Uterus (tissue), 4 donors: ENCODE measurements around the gene CSF3R. TPM values are rescaled to one million over a fixed set of nuclear protein-coding genes. Genes with fewer than 3 reads are reported as not detected.

Experiments
- DNase-seq, 2 donors: peaks; one replicate each; pipeline ENCODE4 v3.0.0-alpha.2; 2019 to 2020
- H3K27ac ChIP-seq, 2 donors: fragments of 200-600 bp; sonication (generic); 1 replicate in 1 of 2; 2 replicates in 1 of 2; pipeline ENCODE4 v1.5.1; 2016 to 2018
- H3K27me3 ChIP-seq, 2 donors: fragments of 200-600 bp; sonication (generic); one replicate each; pipeline ENCODE4 v1.5.1; 2018 to 2019; ENCODE audit warnings: control low read depth in 1 of 2
- H3K36me3 ChIP-seq, 2 donors: fragments of 200-600 bp; sonication (generic); one replicate each; pipeline ENCODE4 v1.5.1; 2019; ENCODE audit warnings: control low read depth in 1 of 2
- H3K4me1 ChIP-seq, 2 donors: fragments of 200-600 bp; sonication (generic); one replicate each; pipeline ENCODE4 v1.5.1; 2018 to 2019; ENCODE audit warnings: control low read depth in 1 of 2
- H3K4me3 ChIP-seq, 2 donors: fragments of 200-600 bp; sonication (generic); 1 replicate in 1 of 2; 2 replicates in 1 of 2; pipeline ENCODE4 v1.5.1; 2018 to 2019; ENCODE audit warnings: mild to moderate bottlenecking in 1 of 2
- H3K9me3 ChIP-seq, 2 donors: fragments of 200-600 bp; sonication (generic); one replicate each; pipeline ENCODE4 v1.5.1; 2019; ENCODE audit warnings: control low read depth in 1 of 2
- POLR2A ChIP-seq, 2 donors: fragments of 450-650 bp; IDR thresholded peaks; one replicate each; pipeline ENCODE4 v1.6.1; 2016; ENCODE audit warnings: antibody characterized with exemption in 2 of 2, mild to moderate bottlenecking in 1 of 2, moderate library complexity in 1 of 2
- intact Hi-C: fragments of 100-400 bp; cut with DNase I; formaldehyde crosslinking; loops from one replicate; pipeline ENCODE4 v1.15.1; 2023; ENCODE audit warnings: low total_unique reads
- total RNA-seq, 4 donors: library from RNA; depleted of rRNA in 3 of 4; stranded (reverse); fragments of >200 nt in 3 of 4; gene quantifications; one replicate each; pipeline versions ENCODE4 v1.1.0 to v1.2.4, GENCODE V29; 2014 to 2023
- TF ChIP-seq, protein P1 (sequence below), 4 experiments: fragments of 200-600 bp in 2 of 4; fragments of 450-650 bp in 2 of 4; sonication (generic) in 2 of 4; IDR thresholded peaks; one replicate each; pipeline ENCODE4 v1.5.1; 2016 to 2019; ENCODE audit warnings: antibody characterized with exemption in 4 of 4, mild to moderate bottlenecking in 2 of 4, moderate library complexity in 1 of 4
- donor health status: DM: yes; HTN: yes; CAD: no.

The CSF3R gene
- total RNA-seq, 4 donors from 2014 or later, result 4.9 to 9.7 (median 6.6) TPM

DNA sequence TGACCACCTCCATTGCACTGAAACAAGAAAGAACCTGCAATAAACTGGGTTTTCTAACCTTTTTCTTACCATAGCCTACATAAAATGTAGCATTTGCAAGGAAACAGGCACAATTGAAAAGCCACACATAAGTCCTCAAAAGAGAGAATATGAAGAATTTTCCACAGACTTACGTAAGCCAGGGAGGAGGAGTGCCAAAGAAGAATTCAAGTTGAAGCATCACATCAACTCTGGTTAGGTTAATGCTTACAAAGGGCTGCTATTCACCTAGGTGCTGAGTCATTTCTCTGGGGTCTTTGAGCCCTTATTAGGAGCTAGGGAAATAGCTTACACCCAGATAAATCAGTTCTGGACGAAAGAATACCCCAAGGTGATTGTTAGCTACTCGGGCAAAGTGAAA is 42.1 kb downstream of the CSF3R start:
- Histone ChIP-seq H3K27me3 (no peaks in the 10 kb centered on the region), H3K27ac (no peak overlapping the region), H3K9me3 (no peaks in the 10 kb centered on the region), H3K4me3 (no peak overlapping the region), H3K36me3 (no peaks in the 10 kb centered on the region), H3K4me1 (no peaks in the 10 kb centered on the region)
- intact Hi-C loops, result no loop called here
- TF ChIP-seq, protein P1, sequence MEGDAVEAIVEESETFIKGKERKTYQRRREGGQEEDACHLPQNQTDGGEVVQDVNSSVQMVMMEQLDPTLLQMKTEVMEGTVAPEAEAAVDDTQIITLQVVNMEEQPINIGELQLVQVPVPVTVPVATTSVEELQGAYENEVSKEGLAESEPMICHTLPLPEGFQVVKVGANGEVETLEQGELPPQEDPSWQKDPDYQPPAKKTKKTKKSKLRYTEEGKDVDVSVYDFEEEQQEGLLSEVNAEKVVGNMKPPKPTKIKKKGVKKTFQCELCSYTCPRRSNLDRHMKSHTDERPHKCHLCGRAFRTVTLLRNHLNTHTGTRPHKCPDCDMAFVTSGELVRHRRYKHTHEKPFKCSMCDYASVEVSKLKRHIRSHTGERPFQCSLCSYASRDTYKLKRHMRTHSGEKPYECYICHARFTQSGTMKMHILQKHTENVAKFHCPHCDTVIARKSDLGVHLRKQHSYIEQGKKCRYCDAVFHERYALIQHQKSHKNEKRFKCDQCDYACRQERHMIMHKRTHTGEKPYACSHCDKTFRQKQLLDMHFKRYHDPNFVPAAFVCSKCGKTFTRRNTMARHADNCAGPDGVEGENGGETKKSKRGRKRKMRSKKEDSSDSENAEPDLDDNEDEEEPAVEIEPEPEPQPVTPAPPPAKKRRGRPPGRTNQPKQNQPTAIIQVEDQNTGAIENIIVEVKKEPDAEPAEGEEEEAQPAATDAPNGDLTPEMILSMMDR (IDR thresholded peaks at IDR 0.05), result no peak
- no peak for TF ChIP-seq POLR2A (IDR thresholded peaks at IDR 0.05)
- DNase-seq, result no peak

DNA sequence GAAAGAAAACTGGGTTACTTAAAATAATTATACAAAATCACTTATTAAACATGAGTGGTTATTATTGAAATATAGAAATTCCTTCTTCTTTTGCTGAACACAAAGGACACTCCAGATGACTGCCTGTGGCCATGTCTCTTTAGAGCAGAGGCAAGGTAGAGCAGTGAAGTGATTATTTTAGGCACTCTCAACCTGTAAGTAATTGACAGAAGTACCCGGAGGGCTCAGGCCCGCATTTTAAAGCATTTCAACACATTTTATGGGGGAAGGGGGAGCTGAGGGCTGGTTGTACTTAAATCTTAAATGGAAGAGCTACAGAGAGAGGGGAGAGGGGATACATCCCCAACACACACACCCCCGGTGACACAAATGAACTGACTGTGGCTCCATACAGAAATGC is 42.7 kb downstream of the CSF3R start:
- DNase-seq, result no peak

DNA sequence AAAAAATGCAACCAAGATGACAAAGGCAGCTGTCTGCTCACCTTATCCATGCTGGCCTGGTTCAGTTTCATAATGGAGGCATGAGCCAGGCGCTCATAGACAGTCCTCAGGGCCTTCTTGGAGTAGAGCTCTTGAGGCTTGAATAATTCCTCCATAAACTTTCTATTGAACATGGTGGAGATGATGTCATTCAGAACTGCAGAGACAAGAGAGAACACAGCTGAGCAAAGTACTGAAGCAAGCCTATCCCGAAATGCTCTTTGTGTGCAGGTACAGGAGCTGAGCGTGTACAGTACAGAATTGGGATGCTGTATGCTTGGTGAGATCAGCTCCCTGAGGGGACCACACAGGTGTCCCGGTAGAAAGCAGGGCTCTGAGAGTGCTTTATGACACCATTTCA is 44.0 kb downstream of the CSF3R start:
- Histone ChIP-seq H3K27me3 (no peaks in the 10 kb centered on the region), H3K36me3 (no peaks in the 10 kb centered on the region), H3K27ac (no peak overlapping the region), H3K4me3 (no peak overlapping the region), H3K4me1 (no peaks in the 10 kb centered on the region), H3K9me3 (no peaks in the 10 kb centered on the region)
- DNase-seq, result no peak
- intact Hi-C loops, result no loop called here
- TF ChIP-seq POLR2A (IDR thresholded peaks at IDR 0.05), result no peak
- TF ChIP-seq, protein P1 (IDR thresholded peaks at IDR 0.05), result no peak

More for the DNA sequence above, 42.7 kb downstream of the CSF3R start:
- Histone ChIP-seq H3K4me1 (no peaks in the 10 kb centered on the region), H3K27me3 (no peaks in the 10 kb centered on the region), H3K4me3 (no peak overlapping the region), H3K27ac (no peak overlapping the region), H3K36me3 (no peaks in the 10 kb centered on the region), H3K9me3 (no peaks in the 10 kb centered on the region)
- no peak for TF ChIP-seq POLR2A (IDR thresholded peaks at IDR 0.05)
- TF ChIP-seq, protein P1 (IDR thresholded peaks at IDR 0.05), result no peak
- intact Hi-C loops, result no loop called here

DNA sequence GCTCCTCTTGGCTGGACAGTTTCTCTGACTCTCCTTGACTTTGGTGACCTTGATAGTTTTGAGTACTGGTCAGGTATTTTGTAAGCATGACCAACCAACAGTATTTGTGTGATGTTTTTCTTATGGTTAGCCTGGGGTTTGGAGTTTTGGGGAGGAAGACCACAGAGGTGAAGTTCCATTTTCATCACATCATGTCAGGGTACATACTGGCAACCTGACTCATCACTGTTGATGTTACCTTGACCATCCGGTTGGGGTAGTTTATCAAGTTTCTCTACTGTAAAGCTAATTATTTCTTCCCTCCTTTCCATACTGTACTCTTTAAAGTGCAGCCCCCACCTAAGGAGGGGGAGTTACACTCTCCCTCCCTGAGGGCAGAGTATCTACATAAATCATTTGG is 45.9 kb downstream of the CSF3R start:
- H3K27ac ChIP-seq, result no peak overlapping the region
- no peak for DNase-seq
- intact Hi-C loops, result no loop called here
- no peaks in the 10 kb centered on the region for H3K27me3 ChIP-seq
- no peak overlapping the region for H3K4me3 ChIP-seq
- H3K4me1 ChIP-seq, result no peaks in the 10 kb centered on the region
- TF ChIP-seq, protein P1 (IDR thresholded peaks at IDR 0.05), result no peak
- TF ChIP-seq POLR2A (IDR thresholded peaks at IDR 0.05), result no peak
- H3K9me3 ChIP-seq, result no peaks in the 10 kb centered on the region
- no peaks in the 10 kb centered on the region for H3K36me3 ChIP-seq

DNA sequence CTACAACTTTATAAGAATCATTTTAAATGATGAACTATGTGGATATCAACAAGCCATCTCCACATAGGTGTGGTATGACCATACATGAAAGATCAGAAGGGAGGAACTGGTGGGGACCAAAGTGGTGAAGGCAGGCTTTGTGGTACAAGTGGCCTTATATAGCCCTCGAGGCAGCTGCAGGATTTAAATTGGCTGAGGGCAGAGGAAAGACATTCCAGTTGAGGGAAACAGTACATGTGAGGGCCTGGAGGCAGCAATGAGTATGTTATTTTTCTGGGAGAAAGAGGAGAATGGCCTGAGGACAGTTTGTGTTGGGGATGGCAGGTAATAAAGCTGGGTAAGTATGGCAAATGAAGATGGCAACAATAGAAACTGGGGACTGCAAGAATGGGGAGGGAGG is 49.6 kb downstream of the CSF3R start:
- Histone ChIP-seq H3K27ac (no peak overlapping the region), H3K4me3 (no peak overlapping the region), H3K27me3 (no peaks in the 10 kb centered on the region), H3K4me1 (no peaks in the 10 kb centered on the region), H3K36me3 (no peaks in the 10 kb centered on the region), H3K9me3 (no peaks in the 10 kb centered on the region)
- intact Hi-C loops, result no loop called here
- no peak for DNase-seq
- no peak for TF ChIP-seq POLR2A (IDR thresholded peaks at IDR 0.05)
- TF ChIP-seq, protein P1 (IDR thresholded peaks at IDR 0.05), result no peak
